HEK293 (cell line): ENCODE measurements around the gene EI24.

Experiments
- ZBTB10 ChIP-seq: fragments of 450-650 bp; formaldehyde crosslinking; IDR thresholded peaks from 2 replicates; pipeline ENCODE4 v1.5.1; 2016; ENCODE audit warnings: missing biosample characterization, missing genetic modification characterization
- ZBTB17 ChIP-seq: fragments of 450-650 bp; formaldehyde crosslinking; IDR thresholded peaks from 2 replicates; pipeline ENCODE4 v1.5.1; 2016; ENCODE audit warnings: missing biosample characterization, missing genetic modification characterization
- ZFP41 ChIP-seq: fragments of 450-650 bp; formaldehyde crosslinking; IDR thresholded peaks from 2 replicates; pipeline ENCODE4 v1.5.1; 2016; ENCODE audit warnings: missing biosample characterization, missing genetic modification characterization, borderline replicate concordance
- ZNF133 ChIP-seq: fragments of 450-650 bp; formaldehyde crosslinking; IDR thresholded peaks from 2 replicates; pipeline ENCODE4 v1.5.1; 2016; ENCODE audit warnings: missing biosample characterization, missing genetic modification characterization
- ZNF510 ChIP-seq: fragments of 450-650 bp; formaldehyde crosslinking; IDR thresholded peaks from 2 replicates; pipeline ENCODE4 v1.5.1; 2018; ENCODE audit warnings: mild to moderate bottlenecking, missing genetic modification characterization, missing biosample characterization; ENCODE audit not compliant: insufficient replicate concordance
- ZNF707 ChIP-seq: fragments of 450-650 bp; formaldehyde crosslinking; IDR thresholded peaks from 2 replicates; pipeline ENCODE4 v1.5.1; 2016; ENCODE audit warnings: missing biosample characterization, missing genetic modification characterization
- TF ChIP-seq, protein P1 (sequence below): fragments of 450-650 bp; formaldehyde crosslinking; IDR thresholded peaks from 2 replicates; pipeline ENCODE4 v1.5.1; 2016; ENCODE audit warnings: missing biosample characterization, missing genetic modification characterization
- TF ChIP-seq, protein P2 (sequence below): fragments of 450-650 bp; formaldehyde crosslinking; conservative IDR thresholded peaks from 2 replicates; pipeline ENCODE4 v1.5.1; 2016; ENCODE audit warnings: low read depth, missing biosample characterization, missing genetic modification characterization
- TF ChIP-seq, protein P3 (sequence below): fragments of 450-650 bp; IDR thresholded peaks from 2 replicates; pipeline ENCODE4 v1.5.1; 2018; ENCODE audit warnings: missing biosample characterization, mild to moderate bottlenecking, missing genetic modification characterization

GRCh38 chr11:125623064-125623463 lies 53.8 kb downstream of the EI24 start:
- TF ChIP-seq, protein P1, sequence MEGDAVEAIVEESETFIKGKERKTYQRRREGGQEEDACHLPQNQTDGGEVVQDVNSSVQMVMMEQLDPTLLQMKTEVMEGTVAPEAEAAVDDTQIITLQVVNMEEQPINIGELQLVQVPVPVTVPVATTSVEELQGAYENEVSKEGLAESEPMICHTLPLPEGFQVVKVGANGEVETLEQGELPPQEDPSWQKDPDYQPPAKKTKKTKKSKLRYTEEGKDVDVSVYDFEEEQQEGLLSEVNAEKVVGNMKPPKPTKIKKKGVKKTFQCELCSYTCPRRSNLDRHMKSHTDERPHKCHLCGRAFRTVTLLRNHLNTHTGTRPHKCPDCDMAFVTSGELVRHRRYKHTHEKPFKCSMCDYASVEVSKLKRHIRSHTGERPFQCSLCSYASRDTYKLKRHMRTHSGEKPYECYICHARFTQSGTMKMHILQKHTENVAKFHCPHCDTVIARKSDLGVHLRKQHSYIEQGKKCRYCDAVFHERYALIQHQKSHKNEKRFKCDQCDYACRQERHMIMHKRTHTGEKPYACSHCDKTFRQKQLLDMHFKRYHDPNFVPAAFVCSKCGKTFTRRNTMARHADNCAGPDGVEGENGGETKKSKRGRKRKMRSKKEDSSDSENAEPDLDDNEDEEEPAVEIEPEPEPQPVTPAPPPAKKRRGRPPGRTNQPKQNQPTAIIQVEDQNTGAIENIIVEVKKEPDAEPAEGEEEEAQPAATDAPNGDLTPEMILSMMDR (tag by site-specific recombination): no peak
- TF ChIP-seq ZNF133 (tag by site-specific recombination): no peak
- TF ChIP-seq ZBTB17 (tag by site-specific recombination): no peak
- TF ChIP-seq, protein P2, sequence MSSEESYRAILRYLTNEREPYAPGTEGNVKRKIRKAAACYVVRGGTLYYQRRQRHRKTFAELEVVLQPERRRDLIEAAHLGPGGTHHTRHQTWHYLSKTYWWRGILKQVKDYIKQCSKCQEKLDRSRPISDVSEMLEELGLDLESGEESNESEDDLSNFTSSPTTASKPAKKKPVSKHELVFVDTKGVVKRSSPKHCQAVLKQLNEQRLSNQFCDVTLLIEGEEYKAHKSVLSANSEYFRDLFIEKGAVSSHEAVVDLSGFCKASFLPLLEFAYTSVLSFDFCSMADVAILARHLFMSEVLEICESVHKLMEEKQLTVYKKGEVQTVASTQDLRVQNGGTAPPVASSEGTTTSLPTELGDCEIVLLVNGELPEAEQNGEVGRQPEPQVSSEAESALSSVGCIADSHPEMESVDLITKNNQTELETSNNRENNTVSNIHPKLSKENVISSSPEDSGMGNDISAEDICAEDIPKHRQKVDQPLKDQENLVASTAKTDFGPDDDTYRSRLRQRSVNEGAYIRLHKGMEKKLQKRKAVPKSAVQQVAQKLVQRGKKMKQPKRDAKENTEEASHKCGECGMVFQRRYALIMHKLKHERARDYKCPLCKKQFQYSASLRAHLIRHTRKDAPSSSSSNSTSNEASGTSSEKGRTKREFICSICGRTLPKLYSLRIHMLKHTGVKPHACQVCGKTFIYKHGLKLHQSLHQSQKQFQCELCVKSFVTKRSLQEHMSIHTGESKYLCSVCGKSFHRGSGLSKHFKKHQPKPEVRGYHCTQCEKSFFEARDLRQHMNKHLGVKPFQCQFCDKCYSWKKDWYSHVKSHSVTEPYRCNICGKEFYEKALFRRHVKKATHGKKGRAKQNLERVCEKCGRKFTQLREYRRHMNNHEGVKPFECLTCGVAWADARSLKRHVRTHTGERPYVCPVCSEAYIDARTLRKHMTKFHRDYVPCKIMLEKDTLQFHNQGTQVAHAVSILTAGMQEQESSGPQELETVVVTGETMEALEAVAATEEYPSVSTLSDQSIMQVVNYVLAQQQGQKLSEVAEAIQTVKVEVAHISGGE (tag by site-specific recombination): no peak
- no peak for TF ChIP-seq ZNF707
- TF ChIP-seq, protein P3, sequence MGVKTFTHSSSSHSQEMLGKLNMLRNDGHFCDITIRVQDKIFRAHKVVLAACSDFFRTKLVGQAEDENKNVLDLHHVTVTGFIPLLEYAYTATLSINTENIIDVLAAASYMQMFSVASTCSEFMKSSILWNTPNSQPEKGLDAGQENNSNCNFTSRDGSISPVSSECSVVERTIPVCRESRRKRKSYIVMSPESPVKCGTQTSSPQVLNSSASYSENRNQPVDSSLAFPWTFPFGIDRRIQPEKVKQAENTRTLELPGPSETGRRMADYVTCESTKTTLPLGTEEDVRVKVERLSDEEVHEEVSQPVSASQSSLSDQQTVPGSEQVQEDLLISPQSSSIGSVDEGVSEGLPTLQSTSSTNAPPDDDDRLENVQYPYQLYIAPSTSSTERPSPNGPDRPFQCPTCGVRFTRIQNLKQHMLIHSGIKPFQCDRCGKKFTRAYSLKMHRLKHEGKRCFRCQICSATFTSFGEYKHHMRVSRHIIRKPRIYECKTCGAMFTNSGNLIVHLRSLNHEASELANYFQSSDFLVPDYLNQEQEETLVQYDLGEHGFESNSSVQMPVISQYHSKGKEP (tag by site-specific recombination): no peak
- TF ChIP-seq ZBTB10 (tag by site-specific recombination): no peak
- no peak for TF ChIP-seq ZFP41 (tag by site-specific recombination)
- TF ChIP-seq ZNF510 (tag by site-specific recombination): no peak
